Dendritic cell treated with granulocyte-macrophage colony-stimulating factor and Interleukin-4, amounts not matched to agents 40 ng/mL and 50 ng/mL, for 4 days (primary cell): Measurements from ENCODE around the gene COX7A2.
A peak's percentile ranks its signal among the peaks of the same experiment; 100 is the strongest.

Experiments used
- H3K27ac Mint-ChIP-seq: one replicate; pipeline ENCODE4 v1.8.0; 2022; ENCODE audit warnings: mild to moderate bottlenecking, mixed read lengths
- H3K27me3 Mint-ChIP-seq: one replicate; pipeline ENCODE4 v1.8.0; 2022; ENCODE audit warnings: mild to moderate bottlenecking, mixed read lengths
- H3K36me3 Mint-ChIP-seq: one replicate; pipeline ENCODE4 v1.8.0; 2022; ENCODE audit warnings: low read depth, mixed read lengths
- H3K4me1 Mint-ChIP-seq: one replicate; pipeline ENCODE4 v1.8.0; 2022; ENCODE audit warnings: low read depth, mixed read lengths
- H3K4me3 Mint-ChIP-seq: one replicate; pipeline ENCODE4 v1.8.0; 2022; ENCODE audit warnings: mild to moderate bottlenecking, moderate library complexity, mixed read lengths
- H3K9me3 Mint-ChIP-seq: one replicate; pipeline ENCODE4 v1.8.0; 2022; ENCODE audit warnings: mixed read lengths
- intact Hi-C: fragments of 100-400 bp; cut with micrococcal nuclease; formaldehyde crosslinking; loops from one replicate; pipeline ENCODE4 v1.15.0; 2022

Gene COX7A2

GRCh38 chr6:75280131-75280855 lies 36.7 kb upstream of the COX7A2 start:
- no peak overlapping the region for H3K4me3 Mint-ChIP-seq
- intact Hi-C loops: no loop called here
- no peaks in the 10 kb centered on the region for H3K27me3 Mint-ChIP-seq
- peaks cover 60% of the 10 kb centered on the region for H3K4me1 Mint-ChIP-seq
- H3K27ac Mint-ChIP-seq: no peak overlapping the region
- peaks cover 24% of the 10 kb centered on the region for H3K36me3 Mint-ChIP-seq
- no peaks in the 10 kb centered on the region for H3K9me3 Mint-ChIP-seq

- peaks cover 32% of the 10 kb centered on the region for H3K36me3 Mint-ChIP-seq
- no peak overlapping the region for H3K27ac Mint-ChIP-seq
- no peak overlapping the region for H3K4me3 Mint-ChIP-seq
- peaks cover 68% of the 10 kb centered on the region for H3K4me1 Mint-ChIP-seq
- no peaks in the 10 kb centered on the region for H3K27me3 Mint-ChIP-seq
- intact Hi-C loops: no loop called here
- H3K9me3 Mint-ChIP-seq: no peaks in the 10 kb centered on the region
Observed at GRCh38 chr6:75279418-75279817, 35.8 kb upstream of the COX7A2 start.

GRCh38 chr6:75278474-75279077 lies 35.0 kb upstream of the COX7A2 start:
- Mint-ChIP-seq H3K9me3 (no peaks in the 10 kb centered on the region), H3K27me3 (no peaks in the 10 kb centered on the region), H3K4me1 (peaks cover 77% of the 10 kb centered on the region), H3K27ac (peak overlapping the region; percentile 26), H3K4me3 (peak overlapping the region; percentile 28), H3K36me3 (peaks cover 32% of the 10 kb centered on the region)
- intact Hi-C loops: no loop called here

- Mint-ChIP-seq H3K27ac (peak overlapping the region; percentile 12), H3K9me3 (no peaks in the 10 kb centered on the region), H3K27me3 (no peaks in the 10 kb centered on the region), H3K4me1 (peaks cover 79% of the 10 kb centered on the region), H3K36me3 (peaks cover 48% of the 10 kb centered on the region), H3K4me3 (no peak overlapping the region)
- intact Hi-C loops: no loop called here
Observed at GRCh38 chr6:75275067-75275466, 31.5 kb upstream of the COX7A2 start.

- Mint-ChIP-seq H3K27ac (peak overlapping the region; percentile 86), H3K36me3 (peaks cover 48% of the 10 kb centered on the region), H3K4me1 (peaks cover 72% of the 10 kb centered on the region), H3K9me3 (no peaks in the 10 kb centered on the region), H3K4me3 (peak overlapping the region; percentile 56), H3K27me3 (no peaks in the 10 kb centered on the region)
- intact Hi-C loops: no loop called here
Observed at GRCh38 chr6:75273009-75273408, 29.4 kb upstream of the COX7A2 start.

- H3K4me3 Mint-ChIP-seq: no peak overlapping the region
- no peaks in the 10 kb centered on the region for H3K27me3 Mint-ChIP-seq
- peak overlapping the region; percentile 86 for H3K27ac Mint-ChIP-seq
- H3K36me3 Mint-ChIP-seq: peaks cover 48% of the 10 kb centered on the region
- H3K9me3 Mint-ChIP-seq: no peaks in the 10 kb centered on the region
- intact Hi-C loops: no loop called here
- peaks cover 70% of the 10 kb centered on the region for H3K4me1 Mint-ChIP-seq
Observed at GRCh38 chr6:75272145-75272840, 28.7 kb upstream of the COX7A2 start.

GRCh38 chr6:75268988-75269354 lies 25.4 kb upstream of the COX7A2 start:
- intact Hi-C loops: loop anchor here (5.0 kb wide), 1 partner anchor 33 kb away; no protein-coding TSS in a partner anchor
- Mint-ChIP-seq H3K9me3 (no peaks in the 10 kb centered on the region), H3K27ac (peak overlapping the region; percentile 66), H3K4me3 (no peak overlapping the region), H3K4me1 (peaks cover 38% of the 10 kb centered on the region), H3K36me3 (peaks cover 42% of the 10 kb centered on the region), H3K27me3 (no peaks in the 10 kb centered on the region)

- H3K27me3 Mint-ChIP-seq: no peaks in the 10 kb centered on the region
- intact Hi-C loops: loop anchor here (5.0 kb wide), 1 partner anchor 34 kb away; no protein-coding TSS in a partner anchor
Observed at GRCh38 chr6:75268121-75268987, 24.8 kb upstream of the COX7A2 start.

GRCh38 chr6:75267461-75267860 lies 23.9 kb upstream of the COX7A2 start:
- intact Hi-C loops: loop anchor here (5.0 kb wide), 1 partner anchor 35 kb away; no protein-coding TSS in a partner anchor

More at GRCh38 chr6:75268121-75268987, 24.8 kb upstream of the COX7A2 start:
- Mint-ChIP-seq H3K4me3 (no peak overlapping the region), H3K27ac (peak overlapping the region; percentile 66), H3K4me1 (peaks cover 32% of the 10 kb centered on the region), H3K36me3 (peaks cover 46% of the 10 kb centered on the region), H3K9me3 (no peaks in the 10 kb centered on the region)

GRCh38 chr6:75266716-75267291 lies 23.2 kb upstream of the COX7A2 start:
- no peaks in the 10 kb centered on the region for H3K27me3 Mint-ChIP-seq
- H3K9me3 Mint-ChIP-seq: no peaks in the 10 kb centered on the region
- H3K27ac Mint-ChIP-seq: no peak overlapping the region
- intact Hi-C loops: loop anchor here (1.0 to 5.0 kb wide), 2 partner anchors 35 to 259 kb away; no protein-coding TSS in a partner anchor
- H3K4me3 Mint-ChIP-seq: no peak overlapping the region
- peaks cover 22% of the 10 kb centered on the region for H3K4me1 Mint-ChIP-seq
- peaks cover 50% of the 10 kb centered on the region for H3K36me3 Mint-ChIP-seq

More at GRCh38 chr6:75267461-75267860, 23.9 kb upstream of the COX7A2 start:
- H3K9me3 Mint-ChIP-seq: no peaks in the 10 kb centered on the region
- no peak overlapping the region for H3K4me3 Mint-ChIP-seq
- H3K27ac Mint-ChIP-seq: no peak overlapping the region
- H3K27me3 Mint-ChIP-seq: no peaks in the 10 kb centered on the region
- H3K4me1 Mint-ChIP-seq: peaks cover 29% of the 10 kb centered on the region
- peaks cover 47% of the 10 kb centered on the region for H3K36me3 Mint-ChIP-seq

GRCh38 chr6:75263401-75263750 lies 19.8 kb upstream of the COX7A2 start:
- no peak overlapping the region for H3K4me3 Mint-ChIP-seq
- H3K4me1 Mint-ChIP-seq: peaks cover 8% of the 10 kb centered on the region
- intact Hi-C loops: no loop called here
- no peak overlapping the region for H3K27ac Mint-ChIP-seq
- peaks cover 63% of the 10 kb centered on the region for H3K36me3 Mint-ChIP-seq
- H3K9me3 Mint-ChIP-seq: no peaks in the 10 kb centered on the region
- H3K27me3 Mint-ChIP-seq: no peaks in the 10 kb centered on the region

- Mint-ChIP-seq H3K27me3 (no peaks in the 10 kb centered on the region), H3K4me3 (no peak overlapping the region), H3K36me3 (peaks cover 67% of the 10 kb centered on the region), H3K4me1 (peaks cover 5% of the 10 kb centered on the region), H3K27ac (no peak overlapping the region), H3K9me3 (no peaks in the 10 kb centered on the region)
- intact Hi-C loops: no loop called here
Observed at GRCh38 chr6:75262716-75263400, 19.3 kb upstream of the COX7A2 start.

GRCh38 chr6:75261299-75261698 lies 17.7 kb upstream of the COX7A2 start:
- intact Hi-C loops: no loop called here
- peaks cover 5% of the 10 kb centered on the region for H3K4me1 Mint-ChIP-seq
- no peak overlapping the region for H3K4me3 Mint-ChIP-seq
- H3K27me3 Mint-ChIP-seq: no peaks in the 10 kb centered on the region
- H3K9me3 Mint-ChIP-seq: no peaks in the 10 kb centered on the region
- H3K36me3 Mint-ChIP-seq: peaks cover 82% of the 10 kb centered on the region
- H3K27ac Mint-ChIP-seq: no peak overlapping the region
